GM20000 (cell line): ENCODE measurements around the gene ZNF587.
A peak's percentile ranks its signal among the peaks of the same experiment; 100 is the strongest.

Experiments
- DNase-seq: peaks from one replicate; pipeline ENCODE4 v3.0.0; 2012; ENCODE audit warnings: low spot score
- CTCF ChIP-seq: IDR thresholded peaks from 2 replicates; pipeline ENCODE4 v1.5.1; 2012; ENCODE audit warnings: mild to moderate bottlenecking, control low read depth; ENCODE audit errors: extremely low read depth, missing control alignments

Gene ZNF587

GRCh38 chr19:57813919-57814504 is 35.6 kb upstream of the ZNF587 start:
- no peak for TF ChIP-seq CTCF
- DNase-seq = no peak

- no peak for TF ChIP-seq CTCF
- peak; percentile 80 for DNase-seq
Observed at GRCh38 chr19:57814505-57815246, 35.0 kb upstream of the ZNF587 start, which contains the start of gene ZNF552. ZNF552 (minus strand) TSS chr19:57814913; CDS start chr19:57814743, 170 bp downstream.

GRCh38 chr19:57815247-57816075 is 34.2 kb upstream of the ZNF587 start:
- no peak for TF ChIP-seq CTCF
- DNase-seq = no peak

- TF ChIP-seq CTCF = no peak
- DNase-seq = no peak
Observed at GRCh38 chr19:57816652-57817051, 33.0 kb upstream of the ZNF587 start.

GRCh38 chr19:57817976-57818375 is 31.7 kb upstream of the ZNF587 start:
- no peak for TF ChIP-seq CTCF
- DNase-seq = no peak

- DNase-seq = no peak
- no peak for TF ChIP-seq CTCF
Observed at GRCh38 chr19:57818378-57818777, 31.3 kb upstream of the ZNF587 start.

- TF ChIP-seq CTCF = no peak
Observed at GRCh38 chr19:57819475-57820148, 30.0 kb upstream of the ZNF587 start.

More at GRCh38 chr19:57819475-57820148, 30.0 kb upstream of the ZNF587 start:
- peak; percentile 93 for DNase-seq
